NCI-H748 (cell line): ENCODE measurements around the gene ZNF416.

Experiments
- DNase-seq: peaks from one replicate; lab custom pipeline; 2025; ENCODE audit not compliant: unreplicated experiment; lab: John Stamatoyannopoulos, UW

ZNF416 gene

GRCh38 chr19:57559404-57560025 lies 19.2 kb downstream of the ZNF416 start, which contains the start of gene ZNF550:
Gene ZNF550 (minus strand): TSS chr19:57559863. CDS start chr19:57559682, 181 bp downstream.
- peak; percentile 90 for DNase-seq

GRCh38 chr19:57559008-57559403 lies 19.7 kb downstream of the ZNF416 start:
- DNase-seq, result peak; percentile 43

- DNase-seq, result no peak
These were observed 20.2 kb downstream of the ZNF416 start for GRCh38 chr19:57558525-57558924.

- no peak for DNase-seq
These were observed 21.1 kb downstream of the ZNF416 start for GRCh38 chr19:57557659-57558058.

GRCh38 chr19:57552432-57552831 lies 26.3 kb downstream of the ZNF416 start:
- DNase-seq, result no peak

- no peak for DNase-seq
These were observed 32.2 kb downstream of the ZNF416 start for GRCh38 chr19:57546513-57546912.

GRCh38 chr19:57537953-57538547 lies 40.7 kb downstream of the ZNF416 start:
- DNase-seq, result no peak

GRCh38 chr19:57527136-57527881 lies 51.4 kb downstream of the ZNF416 start, which contains the start of gene ZNF549:
Gene ZNF549 (plus strand): TSS chr19:57527356. CDS start chr19:57527574, 218 bp downstream.
- DNase-seq, result peak; percentile 99
